SK-MEL-5 (cell line): ENCODE data around the gene MX2. TPM values are rescaled to one million over a fixed set of nuclear protein-coding genes. Genes with fewer than 3 reads are reported as not detected.
"Not testable (repeated sequence)": the region's sequence is repeated elsewhere in the genome, so short reads cannot be mapped to it uniquely, and the experiment has no call there.

Experiments used
- DNase-seq: peaks from one replicate; pipeline ENCODE4 v3.0.0-alpha.2; 2016; ENCODE audit warnings: low read depth, low spot score
- in situ Hi-C: cut with HindIII; loops from 2 replicates; pipeline ENCODE4 v1.10.0; 2016; ENCODE audit warnings: low sequenced_read_pairs, high pct_unique_total_duplicates, low pct_unique_long_range_greater_than_20kb
- polyA plus RNA-seq, 2 experiments: library from polyadenylated mRNA; depleted of rRNA; stranded (reverse); fragments of >200 nt; gene quantifications; 2 replicates each; pipeline ENCODE4 v1.2.3, GENCODE V29; 2015
- total RNA-seq: library from RNA; depleted of rRNA; stranded (reverse); fragments of >200 nt; shearing (Covaris generic); gene quantifications from 2 replicates; pipeline ENCODE4 v1.2.3, GENCODE V29; 2014; rRNA removed

MX2 gene
- total RNA-seq, result not detected in 2 replicates
- not detected in 2 replicates for polyA plus RNA-seq (2015; cell fraction: cytosol; rRNA removed)
- not detected in 2 replicates for polyA plus RNA-seq (2015; cell fraction: nucleus; rRNA removed)

DNA sequence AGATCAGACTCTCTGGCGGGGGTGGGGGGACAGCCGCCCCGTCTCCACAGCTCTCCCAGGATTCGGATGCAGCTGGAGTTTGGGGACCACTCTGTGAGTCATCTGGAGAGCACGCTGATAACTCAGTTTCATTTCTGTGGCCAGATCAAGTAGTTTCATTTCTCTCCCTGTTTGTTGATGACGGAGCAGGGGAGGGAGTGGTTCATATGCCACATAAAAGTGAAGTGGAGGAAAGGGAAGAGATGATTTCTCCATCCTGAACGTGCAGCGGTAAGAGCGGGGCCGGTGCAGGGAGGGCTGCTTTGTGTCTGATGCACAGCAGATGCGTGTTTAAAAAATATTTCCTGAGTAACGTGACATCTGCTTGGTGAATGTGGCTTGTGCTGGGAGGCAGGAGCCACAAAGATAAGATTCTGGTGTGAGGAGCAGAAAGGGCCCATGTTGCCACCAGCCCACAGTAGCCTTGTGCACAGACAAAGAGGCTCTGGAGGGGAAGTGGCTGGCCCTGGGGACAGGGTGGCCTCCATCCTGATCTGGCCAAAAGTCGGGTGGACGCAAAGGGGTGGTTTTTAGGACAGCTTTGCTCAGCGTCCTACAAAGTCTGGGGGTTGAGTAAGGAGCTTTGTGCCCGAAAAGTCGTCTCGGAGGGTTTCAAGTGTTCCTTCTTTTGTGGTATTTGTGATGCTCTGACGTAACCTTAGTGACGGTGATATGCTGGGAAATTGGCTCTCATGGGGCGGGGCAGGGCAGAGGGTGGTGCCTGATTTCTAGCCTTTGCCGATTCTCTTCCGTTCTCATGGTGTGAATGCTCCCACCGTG is at the start of gene MX2:
Gene MX2, plus strand, starts transcription at position 242 of the 819 bp plus-strand sequence. CDS start 14,880 bp downstream, outside the sequence.
- in situ Hi-C loops, result no loop called here
- DNase-seq, result no peak

GRCh38 chr21:41313285-41314164 is 48.3 kb upstream of the MX2 start:
- in situ Hi-C loops, DNase-seq: not testable (repeated sequence)

DNA sequence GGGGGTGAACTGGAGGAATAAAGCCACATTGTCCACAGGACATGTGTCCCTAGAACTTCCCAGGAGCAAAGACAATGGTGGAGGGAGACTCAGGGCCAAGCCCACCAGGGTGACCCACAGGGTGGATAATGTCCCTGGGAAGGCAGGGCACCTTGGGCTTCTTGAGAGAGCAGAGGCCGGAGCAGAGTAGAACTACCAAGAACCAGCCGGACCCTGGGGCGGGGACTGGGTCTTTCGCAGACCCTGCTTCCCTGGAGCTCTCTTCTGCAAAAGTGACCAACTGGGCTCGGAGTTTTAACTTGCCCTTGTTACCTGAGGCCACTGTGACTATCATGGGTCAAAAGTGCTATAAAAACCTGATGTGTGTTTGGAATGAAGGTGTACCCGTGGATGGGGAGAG is 46.1 kb upstream of the MX2 start:
- in situ Hi-C loops, result no loop called here
- no peak for DNase-seq

DNA sequence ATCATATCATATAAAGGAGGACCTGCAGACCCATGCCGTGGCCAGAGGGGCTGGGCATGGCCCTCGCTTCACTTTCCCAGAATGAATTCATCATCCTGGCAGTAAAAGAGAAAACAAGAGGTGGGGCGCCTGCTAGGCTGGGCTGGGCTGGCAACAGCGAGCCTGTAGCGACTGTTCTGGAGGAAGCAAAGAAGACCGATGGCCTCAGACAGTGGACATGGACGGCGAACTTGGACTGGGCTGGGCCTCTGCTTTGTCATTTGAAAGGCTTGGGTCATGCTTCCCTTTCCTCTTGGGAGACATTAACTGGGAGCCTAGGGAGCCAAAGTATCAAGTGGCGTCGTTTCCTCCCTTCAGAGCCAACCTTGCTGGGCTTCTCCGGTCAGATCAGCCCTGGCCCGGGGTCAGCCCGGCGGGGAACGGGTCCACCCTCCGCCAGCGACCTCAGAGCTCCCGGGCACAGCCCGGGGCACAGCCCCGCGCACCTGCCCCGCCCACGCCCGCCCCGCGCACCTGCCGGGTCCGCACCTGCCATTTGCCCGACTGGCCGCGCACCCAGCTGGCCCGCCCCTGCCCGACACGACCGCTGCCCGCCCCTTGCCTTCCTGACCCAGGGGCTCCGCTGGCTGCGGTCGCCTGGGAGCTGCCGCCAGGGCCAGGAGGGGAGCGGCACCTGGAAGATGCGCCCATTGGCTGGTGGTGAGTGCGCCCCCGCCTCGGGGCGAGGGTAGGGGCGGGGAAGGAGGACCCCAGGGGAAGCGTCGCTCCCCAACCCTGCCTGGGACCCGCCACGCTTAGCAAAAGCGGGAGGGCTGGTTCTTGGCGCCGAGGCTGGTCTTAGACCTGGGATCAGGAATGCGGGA is 45.4 kb upstream of the MX2 start, which contains the start of gene FAM3B:
Gene FAM3B, plus strand, starts transcription at position 602 of the 863 bp plus-strand sequence. Its CDS starts 79 bp downstream, at position 681.
- in situ Hi-C loops, result no loop called here
- DNase-seq, result no peak

DNA sequence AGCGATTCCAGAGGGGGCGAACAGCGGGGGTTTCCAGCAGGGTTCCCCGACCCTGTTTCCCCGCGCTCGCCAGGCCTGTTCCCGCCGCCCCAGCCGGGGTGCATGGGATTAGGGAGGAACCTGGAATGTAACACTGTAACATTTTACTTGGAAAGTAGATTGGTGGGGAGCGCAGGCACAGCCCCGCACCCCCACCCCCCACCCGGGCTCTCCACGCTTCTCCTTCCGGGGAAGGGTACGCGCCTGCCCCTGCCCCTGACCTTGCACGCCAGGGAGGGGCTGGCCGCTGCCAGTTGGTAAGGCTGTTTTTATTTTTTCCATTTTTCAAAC is 44.8 kb upstream of the MX2 start:
- in situ Hi-C loops, result no loop called here
- no peak for DNase-seq

DNA sequence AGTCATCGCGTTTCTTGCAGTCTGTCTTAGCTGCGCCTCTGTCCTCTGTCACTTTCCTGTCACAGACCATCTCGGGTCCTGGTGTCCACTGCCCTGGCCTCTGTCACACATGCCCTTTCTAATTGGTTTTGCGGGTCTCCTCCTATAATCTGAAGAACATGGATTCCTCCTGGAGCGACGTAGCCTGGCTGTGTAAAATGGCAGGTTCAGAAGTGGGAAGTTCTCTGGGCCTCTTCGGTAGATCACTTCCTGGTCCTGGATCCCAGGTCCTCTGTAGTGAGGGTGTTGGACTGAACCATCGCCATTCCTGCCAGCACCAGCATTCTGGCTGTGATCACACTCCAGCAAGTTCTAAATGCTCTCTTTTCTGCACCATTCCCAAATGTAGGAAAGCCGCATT is 44.4 kb upstream of the MX2 start:
- in situ Hi-C loops, result no loop called here
- DNase-seq, result no peak

DNA sequence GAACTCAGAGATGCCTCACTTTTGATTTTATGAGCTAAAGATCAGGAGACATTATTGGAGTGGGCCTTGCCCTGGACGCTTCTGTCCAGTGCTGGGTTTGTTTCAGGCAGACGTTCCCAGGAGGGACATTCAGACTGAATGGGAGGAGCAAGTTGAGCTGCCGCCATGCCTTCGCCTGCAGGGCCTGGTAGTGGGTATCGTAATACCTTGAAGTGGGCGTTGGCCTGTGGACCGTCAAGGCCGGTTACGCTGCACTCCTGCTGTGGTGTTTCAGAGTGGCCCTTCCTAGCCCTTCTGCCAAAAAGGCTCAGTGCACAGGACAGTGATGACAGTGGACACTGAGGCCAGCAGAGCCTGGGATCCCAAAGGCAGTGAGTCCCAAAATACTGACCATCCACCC is 43.6 kb upstream of the MX2 start:
- in situ Hi-C loops, result no loop called here
- no peak for DNase-seq

DNA sequence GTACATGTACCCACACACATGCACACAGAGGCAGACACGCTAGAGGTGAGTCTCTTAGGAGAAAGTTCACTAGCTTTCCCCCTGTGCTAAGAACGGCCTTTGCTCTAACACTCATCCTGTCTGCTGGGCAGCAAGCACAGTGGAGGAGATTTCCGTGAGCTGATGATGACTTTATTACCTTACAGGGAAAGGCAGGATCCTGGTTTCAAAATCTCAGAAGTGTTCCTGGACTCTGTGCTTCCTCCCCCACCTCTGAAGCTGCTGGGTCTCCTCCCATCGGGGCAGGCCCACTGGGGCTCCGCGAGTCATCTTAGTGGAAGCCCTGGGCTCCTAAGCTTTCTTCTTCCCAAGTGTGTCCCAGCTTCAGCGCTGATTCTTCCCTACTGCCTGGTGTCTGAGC is 42.6 kb upstream of the MX2 start:
- DNase-seq, result no peak
- in situ Hi-C loops, result no loop called here

GRCh38 chr21:41321211-41321907 is 40.5 kb upstream of the MX2 start:
- in situ Hi-C loops, result no loop called here
- DNase-seq, result no peak

GRCh38 chr21:41321908-41322495 is 39.8 kb upstream of the MX2 start:
- no peak for DNase-seq
- in situ Hi-C loops, result no loop called here

DNA sequence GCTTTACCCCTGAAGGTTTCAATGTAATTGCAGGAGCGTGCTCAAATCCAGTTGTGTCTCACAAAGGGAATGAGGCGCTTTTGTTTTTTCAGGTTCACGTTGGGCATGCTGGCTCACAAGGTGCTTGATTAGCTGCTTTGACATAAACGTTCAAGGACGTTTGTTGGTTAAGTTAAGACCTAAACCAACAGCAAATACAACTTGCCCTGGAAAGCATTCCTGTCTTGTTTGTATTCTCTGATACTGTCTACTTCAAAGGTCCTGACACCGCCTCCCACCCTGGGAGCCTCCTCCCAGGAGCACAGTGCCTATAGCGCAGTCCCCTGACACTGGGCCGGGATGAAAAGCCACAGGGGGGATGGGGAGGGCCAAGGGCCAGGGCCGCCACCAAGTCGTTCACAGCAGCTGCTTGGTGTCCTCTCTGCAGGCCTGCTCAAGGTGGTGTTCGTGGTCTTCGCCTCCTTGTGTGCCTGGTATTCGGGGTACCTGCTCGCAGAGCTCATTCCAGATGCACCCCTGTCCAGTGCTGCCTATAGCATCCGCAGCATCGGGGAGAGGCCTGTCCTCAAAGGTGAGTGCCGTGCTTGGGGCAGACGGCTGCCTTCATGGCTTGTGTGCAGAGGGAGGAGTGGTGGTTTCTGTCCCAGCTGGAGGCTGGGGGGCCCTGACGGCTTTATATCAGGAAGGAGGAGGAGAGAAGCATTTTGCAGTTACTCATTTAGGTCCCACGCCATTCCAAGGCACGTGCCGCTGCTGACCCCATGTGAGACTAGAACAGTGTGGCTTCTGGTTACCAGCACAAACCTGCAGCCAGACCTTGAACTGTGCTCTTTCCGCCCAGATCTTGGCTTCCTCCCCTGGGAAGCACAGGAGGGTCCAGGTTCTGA is 39.1 kb upstream of the MX2 start:
- in situ Hi-C loops, result no loop called here
- no peak for DNase-seq

GRCh38 chr21:41325138-41325912 is 36.5 kb upstream of the MX2 start:
- in situ Hi-C loops, result no loop called here

GRCh38 chr21:41326414-41327080 is 35.3 kb upstream of the MX2 start:
- in situ Hi-C loops, result no loop called here
- no peak for DNase-seq

More at GRCh38 chr21:41325138-41325912, 36.5 kb upstream of the MX2 start:
- DNase-seq, result peak; percentile 58

- no peak for DNase-seq
- in situ Hi-C loops, result no loop called here
Observed at GRCh38 chr21:41327753-41328152, 34.1 kb upstream of the MX2 start.
